ENCODE results near the gene MAML3.
"Not testable (repeated sequence)": the region's sequence is repeated elsewhere in the genome, so short reads cannot be mapped to it uniquely, and the experiment has no call there.

- TF ChIP-seq CTCF (IDR thresholded peaks at IDR 0.05; ENCODE audit: low read length); EZH2 (IDR thresholded peaks at IDR 0.05; ENCODE audit: borderline replicate concordance, low read length): not testable (repeated sequence)
Observed at GRCh38 chr4:139698167-139698925, 455.6 kb downstream of the MAML3 start.
